Loucy (cell line): ENCODE data around the gene CTNS.

Experiments used
- CTCF ChIP-seq: fragments of 200-600 bp; sonication (generic); conservative IDR thresholded peaks from 2 replicates; pipeline ENCODE4 v1.5.1; 2014; ENCODE audit warnings: mild to moderate bottlenecking, antibody characterized with exemption, low read length
- EZH2phosphoT487 ChIP-seq: fragments of 200-600 bp; IDR thresholded peaks from 2 replicates; pipeline ENCODE4 v1.6.1; 2018; ENCODE audit warnings: antibody characterized with exemption, mild to moderate bottlenecking, moderate library complexity, borderline replicate concordance

DNA sequence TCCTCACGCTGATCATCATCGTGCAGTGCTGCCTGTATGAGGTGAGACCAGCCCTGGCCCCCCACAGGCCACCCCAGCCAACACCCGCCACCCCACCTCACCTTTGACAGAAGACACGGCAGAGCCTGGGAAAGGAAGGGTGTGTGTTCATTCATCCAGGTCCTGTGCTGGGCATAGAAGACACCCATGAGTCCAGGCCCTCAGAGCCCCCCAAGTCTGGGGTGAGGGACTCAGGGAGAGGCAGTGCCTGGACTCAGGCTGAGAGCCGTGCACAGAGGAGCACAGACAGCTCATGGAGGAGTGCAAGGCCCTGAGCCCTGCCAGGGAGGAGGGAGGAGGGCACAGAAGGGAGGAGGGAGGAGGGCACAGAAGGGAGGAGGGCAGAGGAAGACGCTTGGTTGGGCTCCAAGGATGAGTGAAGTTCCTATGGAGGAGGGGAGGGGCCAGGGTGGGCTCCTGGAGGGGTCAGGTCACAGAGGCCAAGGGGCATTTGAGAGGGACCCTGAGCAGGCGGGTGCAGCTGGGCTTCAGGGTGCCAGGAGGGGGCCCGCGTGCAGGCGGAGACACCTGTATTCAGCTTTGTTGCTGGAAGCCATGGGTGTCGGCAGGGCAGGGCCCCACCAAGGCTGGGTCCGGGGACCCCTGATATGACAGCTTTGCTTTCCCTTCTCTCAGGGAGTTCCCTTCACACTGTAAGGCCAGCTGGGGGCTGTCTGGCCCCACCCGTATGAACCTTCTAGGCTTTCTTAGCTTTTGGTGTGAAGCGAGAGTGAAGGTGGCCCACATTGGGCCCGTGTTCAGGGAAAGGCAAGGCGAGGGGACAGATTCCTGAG, 20.4 kb downstream of the CTNS start:
- no peak for TF ChIP-seq CTCF
- TF ChIP-seq EZH2phosphoT487: no peak
